RPMI7951 (cell line): ENCODE data around the gene HBD. TPM values are rescaled to one million over a fixed set of nuclear protein-coding genes. Genes with fewer than 3 reads are reported as not detected.

Source experiments
- DNase-seq: peaks from one replicate; pipeline ENCODE4 v3.0.0-alpha.2; 2012; ENCODE audit warnings: low read depth
- total RNA-seq: library from RNA; depleted of rRNA; stranded (reverse); fragments of >200 nt; shearing (Covaris generic); gene quantifications from 2 replicates; pipeline ENCODE4 v1.2.3, GENCODE V29; 2014; rRNA removed

The HBD gene
- total RNA-seq, 1 experiment from 2014 or later = not detected

- DNase-seq = no peak
Measured at GRCh38 chr11:5188201-5188600, 46.1 kb downstream of the HBD start.

Other genes starting within 250 kb of the HBD start
- not detected in 2 replicates for gene OR51L1, start 239.6 kb downstream of the HBD start, total RNA-seq
- not detected in 2 replicates for gene OR52J3, start 188.0 kb downstream of the HBD start, total RNA-seq
- not detected in 2 replicates for gene OR52E2, start 174.9 kb downstream of the HBD start, total RNA-seq
- gene OR52E1, start 164.9 kb downstream of the HBD start, total RNA-seq = not detected in 2 replicates
- gene OR52A5, start 96.1 kb downstream of the HBD start, total RNA-seq = not detected in 2 replicates
- not detected in 2 replicates for gene OR52A1, start 79.7 kb downstream of the HBD start, total RNA-seq
- not detected in 2 replicates for gene OR51V1, start 33.8 kb downstream of the HBD start, total RNA-seq
- not detected in 2 replicates for gene HBB, start 7.4 kb downstream of the HBD start, total RNA-seq
- not detected in 2 replicates for gene HBG1, start 15.4 kb upstream of the HBD start, total RNA-seq
- 1.3 TPM in 1 of 2 replicates, not detected in the other for gene HBG2, start 20.3 kb upstream of the HBD start, total RNA-seq
- 4.6 and 6.4 TPM in 2 replicates for gene HBE1, start 35.5 kb upstream of the HBD start, total RNA-seq
- gene OR51B4, start 67.5 kb upstream of the HBD start, total RNA-seq = not detected in 2 replicates
- 0.36 TPM in 1 of 2 replicates, not detected in the other for gene OR51B2, start 89.8 kb upstream of the HBD start, total RNA-seq
- gene OR51B5, start 109.0 kb upstream of the HBD start, total RNA-seq = 1.8 and 2.0 TPM in 2 replicates
- gene OR51B6, start 117.0 kb upstream of the HBD start, total RNA-seq = not detected in 2 replicates
- gene OR51M1, start 149.3 kb upstream of the HBD start, total RNA-seq = not detected in 2 replicates
- gene OR51Q1, start 187.6 kb upstream of the HBD start, total RNA-seq = not detected in 2 replicates
- 0.20 TPM in 1 of 2 replicates, not detected in the other for gene OR51I1, start 207.0 kb upstream of the HBD start, total RNA-seq
- not detected in 2 replicates for gene OR51I2, start 214.8 kb upstream of the HBD start, total RNA-seq